Kidney capillary endothelial cell (primary cell): ENCODE measurements around the gene IRX3.

Source experiments
- DNase-seq: peaks from one replicate; pipeline ENCODE4 v3.0.0-alpha.2; 2018; ENCODE audit warnings: low spot score

IRX3 gene

DNA sequence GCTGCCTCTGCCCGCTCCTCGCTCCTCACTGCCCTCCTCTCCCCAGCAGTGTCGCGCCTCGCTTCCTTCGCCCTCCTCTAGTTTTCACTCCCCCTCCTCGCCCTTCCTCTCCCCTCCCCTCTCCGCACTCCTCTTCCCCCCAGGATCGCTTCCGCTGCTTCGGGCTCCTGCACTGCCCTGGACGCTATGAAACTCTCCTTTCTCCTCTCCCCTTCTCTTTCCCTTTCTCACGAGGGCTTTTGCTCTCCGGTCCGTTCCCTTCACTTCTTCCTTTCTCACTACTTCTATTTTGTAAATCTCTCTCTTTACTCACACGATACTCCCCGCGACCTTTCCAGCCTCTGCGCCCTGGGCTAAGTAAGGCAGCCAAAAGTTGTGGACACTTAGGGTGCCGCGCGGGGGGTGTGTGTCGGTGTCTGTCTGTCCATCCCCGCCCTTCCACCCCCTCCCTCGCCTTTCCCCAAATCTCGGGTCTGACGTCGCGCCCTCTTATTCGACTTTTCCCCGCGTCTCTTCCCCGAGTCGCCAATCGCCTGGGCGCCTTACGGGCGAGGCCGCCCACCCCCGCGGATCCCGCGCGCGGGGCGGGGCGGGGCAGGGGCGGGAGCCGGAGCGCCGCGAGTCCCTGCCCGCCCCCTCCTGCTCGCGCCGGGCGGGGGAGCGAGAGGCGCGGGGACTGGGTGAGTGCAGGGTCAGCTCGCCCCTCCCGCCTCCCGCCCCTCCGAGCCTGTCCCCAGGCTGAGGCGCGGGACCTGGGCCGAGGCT is at the start of gene IRX3:
IRX3 (minus strand) TSS at position 422 of the 765 bp plus-strand sequence. CDS start 737 bp downstream, outside the sequence.
- DNase-seq: no peak

DNA sequence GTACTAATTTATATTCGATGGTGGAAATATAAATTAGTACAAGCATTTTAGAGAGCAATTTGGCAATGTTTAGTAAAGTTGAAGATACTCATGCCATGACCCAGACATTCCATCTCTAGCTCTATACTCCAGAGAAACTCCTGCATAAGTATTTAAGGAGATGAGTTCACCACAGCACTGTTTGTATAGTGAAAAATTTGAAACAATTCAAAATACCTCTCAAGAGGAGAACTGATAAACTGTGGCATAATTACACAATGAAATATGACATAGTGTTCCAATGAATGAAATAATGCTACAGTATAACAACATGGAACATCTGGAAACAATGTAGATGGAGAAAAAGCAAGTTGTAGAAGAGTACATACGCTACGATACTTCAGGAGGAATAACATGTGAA is 48.6 kb upstream of the IRX3 start:
- DNase-seq: no peak

DNA sequence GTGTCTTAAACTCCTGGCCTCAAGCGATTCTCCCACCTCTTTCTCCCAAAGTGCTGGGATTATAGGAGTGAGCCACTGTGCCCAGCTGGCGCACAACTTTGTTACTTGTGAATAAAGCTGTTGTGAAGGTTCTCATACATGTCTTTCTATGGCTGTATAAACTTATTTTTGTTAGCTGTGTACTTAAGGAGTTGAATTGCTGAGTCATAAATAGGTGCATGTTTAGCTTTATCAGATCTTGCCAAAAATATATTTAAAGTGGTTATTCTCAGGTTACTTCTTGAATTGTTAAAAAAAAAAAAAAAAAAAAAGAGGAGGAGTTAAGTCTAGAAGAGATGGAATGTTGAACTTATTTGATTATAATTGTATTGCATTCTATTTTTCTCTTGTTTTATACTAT is 47.6 kb upstream of the IRX3 start:
- no peak for DNase-seq

DNA sequence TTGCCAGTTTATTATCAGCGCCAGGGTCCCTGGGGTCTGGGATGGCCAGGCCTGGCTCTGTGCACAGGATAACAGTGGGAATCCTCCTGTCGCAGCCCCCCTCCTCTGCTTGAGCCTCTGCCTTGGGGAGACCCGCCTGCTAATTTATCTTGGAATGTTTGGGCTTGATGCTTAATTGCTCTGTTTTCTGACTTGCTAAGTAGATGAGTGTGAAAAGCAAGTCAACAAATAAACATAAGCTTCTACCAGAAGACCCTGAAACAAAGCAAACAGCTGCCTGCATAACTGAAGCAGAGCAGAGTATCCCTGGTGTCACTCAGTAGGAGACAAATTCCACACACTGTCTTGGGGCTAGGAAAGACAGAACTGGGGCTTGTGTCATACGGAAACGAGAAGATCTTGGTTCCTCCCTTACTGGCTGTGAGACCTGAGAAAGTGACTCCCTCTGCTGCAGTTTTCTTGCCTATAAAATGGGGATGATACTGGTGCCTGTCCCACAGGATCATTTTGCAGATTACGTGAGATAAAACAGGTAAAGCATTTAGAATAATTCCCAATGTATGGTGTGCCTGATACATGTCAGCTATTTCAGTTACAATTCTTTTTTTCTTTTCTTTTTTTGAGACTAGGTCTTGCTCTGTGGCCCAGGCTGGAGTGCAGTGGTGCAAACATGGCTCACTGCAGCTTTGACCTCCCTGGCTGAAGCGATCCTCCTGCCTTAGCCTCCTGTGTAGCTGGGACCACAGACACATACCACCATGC is 44.8 kb upstream of the IRX3 start:
- DNase-seq: no peak

DNA sequence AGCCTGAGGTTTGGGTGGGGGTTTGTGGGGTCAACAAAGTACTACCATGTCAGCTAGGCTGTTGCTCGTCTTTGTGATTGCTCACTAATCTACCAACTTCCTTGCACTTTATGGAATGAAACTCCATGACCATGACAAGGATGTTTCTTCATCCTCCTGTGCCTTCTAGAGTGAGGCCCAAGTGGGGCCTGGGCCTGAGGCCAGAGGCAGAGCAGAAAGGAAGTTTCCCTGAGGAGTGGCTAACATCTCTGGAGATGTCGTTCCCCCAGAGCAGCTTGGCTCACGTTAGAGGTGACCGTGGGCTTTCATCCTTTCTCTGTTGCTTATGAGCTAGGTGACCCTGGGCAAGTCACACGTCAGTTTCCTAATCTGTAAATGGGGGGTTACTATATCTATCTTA is 41.0 kb upstream of the IRX3 start:
- DNase-seq: no peak

DNA sequence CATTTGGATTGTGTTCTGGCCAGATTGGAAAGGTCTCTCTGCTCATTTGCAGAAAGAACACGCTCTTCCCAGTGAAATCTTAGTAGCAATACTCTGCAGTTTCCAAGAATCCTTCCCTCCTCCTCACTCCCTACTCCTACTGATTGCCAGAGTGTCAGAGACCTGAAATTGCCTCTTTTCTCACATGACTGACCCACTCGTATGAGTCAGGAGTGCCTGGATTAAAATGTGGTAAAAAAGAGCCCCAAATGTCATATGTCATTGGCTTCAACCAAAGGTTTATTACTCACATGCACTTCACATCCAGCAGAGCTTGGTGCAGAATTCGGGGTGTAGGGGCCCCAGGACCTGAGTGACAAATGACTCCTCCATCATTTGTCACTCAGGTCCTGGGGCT is 39.7 kb upstream of the IRX3 start:
- DNase-seq: no peak

DNA sequence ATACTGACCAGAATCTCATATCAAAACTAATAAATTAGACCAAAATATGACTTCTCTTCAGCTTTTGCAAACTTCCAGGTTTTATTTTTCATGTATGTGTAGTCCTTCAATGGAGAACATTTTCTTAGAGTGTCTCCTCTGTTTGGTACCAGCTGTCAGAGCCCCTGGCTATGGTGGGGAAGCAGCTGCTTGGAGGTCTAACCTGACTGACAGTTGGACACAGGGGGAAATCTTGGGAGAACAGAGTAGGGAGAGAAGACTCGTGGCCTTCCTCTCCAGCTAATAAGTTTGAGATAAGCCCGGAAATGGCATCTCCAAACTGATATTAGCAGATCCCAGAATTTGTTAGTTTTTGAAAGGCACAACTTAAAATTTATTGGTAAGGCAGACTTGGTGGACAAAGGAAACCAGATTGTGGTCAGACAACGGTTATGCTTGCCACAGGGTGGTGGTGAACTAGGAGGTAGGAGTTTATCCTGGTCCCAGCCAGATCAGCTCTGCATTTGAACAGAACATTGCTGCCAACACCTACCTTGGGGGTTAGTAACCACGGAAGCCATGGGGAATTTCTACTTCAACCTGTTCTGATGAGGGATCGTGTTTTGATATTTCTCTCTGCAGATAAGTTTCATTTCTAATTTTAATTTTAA is 39.2 kb upstream of the IRX3 start:
- DNase-seq: no peak

DNA sequence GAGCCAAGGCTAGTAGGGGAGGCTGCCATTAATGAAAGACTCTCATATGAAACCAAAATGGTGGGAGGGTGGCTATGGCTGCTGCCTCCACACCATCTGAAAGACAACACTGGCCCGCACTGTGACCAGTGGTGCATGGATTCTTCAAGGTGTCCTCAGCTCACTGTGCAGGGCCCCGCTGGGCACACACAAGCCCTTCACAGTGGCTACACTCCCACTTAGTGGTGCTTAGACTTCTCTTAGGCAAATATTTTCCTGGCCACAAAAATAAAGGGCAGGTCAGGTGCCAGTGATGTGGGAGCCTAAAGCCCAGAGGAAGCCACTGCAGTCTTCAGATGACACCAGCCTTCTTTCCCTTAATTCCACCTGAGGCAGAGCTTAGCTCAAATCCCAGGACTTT is 38.1 kb upstream of the IRX3 start:
- DNase-seq: no peak

DNA sequence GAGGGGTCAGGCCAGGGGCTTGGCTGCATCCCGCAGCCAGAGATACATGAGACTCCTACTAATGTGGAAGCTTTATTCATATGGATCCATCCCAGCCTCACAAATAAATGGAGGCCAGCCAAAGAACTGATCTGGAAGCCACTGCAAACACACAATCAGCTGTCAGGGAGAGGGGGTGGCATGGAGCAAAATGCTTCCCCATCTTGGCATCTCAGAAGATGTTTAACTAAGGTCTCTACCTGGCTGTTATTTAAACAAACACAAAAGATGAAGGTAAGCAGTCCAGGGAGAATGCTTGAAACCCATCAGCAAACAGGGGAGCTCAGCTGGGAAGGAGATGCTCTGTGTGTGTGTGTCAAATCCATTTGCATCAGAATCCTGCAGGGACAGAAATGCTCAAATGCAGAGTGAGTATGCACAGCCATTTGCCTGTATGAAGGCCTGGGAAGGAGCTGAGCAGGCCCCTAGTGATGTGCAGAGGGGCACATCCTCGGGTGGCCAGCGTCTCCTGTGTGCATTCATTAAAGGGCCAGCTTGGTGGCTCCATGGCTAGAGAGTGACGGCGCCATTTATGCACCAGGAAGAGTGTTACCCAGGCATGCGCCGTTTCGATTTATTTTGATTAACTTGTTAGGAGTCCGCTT is 34.2 kb upstream of the IRX3 start:
- no peak for DNase-seq

DNA sequence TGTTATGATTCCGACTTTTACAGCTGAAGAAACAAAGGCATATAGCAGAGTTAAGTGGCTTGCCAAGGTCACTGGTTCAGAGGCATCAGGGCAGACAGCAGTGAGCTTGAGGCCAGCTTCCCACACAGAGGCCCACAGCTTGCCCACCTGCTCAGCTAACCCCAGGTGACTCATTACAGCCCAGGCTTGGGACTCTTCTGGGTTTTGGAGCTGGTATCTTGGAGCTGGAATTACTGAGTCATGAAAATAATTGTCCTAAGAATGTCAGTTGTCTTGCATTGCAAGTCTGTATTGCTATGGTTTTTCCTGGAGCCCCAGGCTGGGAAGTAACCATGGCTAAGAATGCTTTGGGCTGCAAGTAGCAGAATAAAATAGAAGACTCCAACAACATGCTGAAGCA is 32.4 kb upstream of the IRX3 start:
- no peak for DNase-seq

DNA sequence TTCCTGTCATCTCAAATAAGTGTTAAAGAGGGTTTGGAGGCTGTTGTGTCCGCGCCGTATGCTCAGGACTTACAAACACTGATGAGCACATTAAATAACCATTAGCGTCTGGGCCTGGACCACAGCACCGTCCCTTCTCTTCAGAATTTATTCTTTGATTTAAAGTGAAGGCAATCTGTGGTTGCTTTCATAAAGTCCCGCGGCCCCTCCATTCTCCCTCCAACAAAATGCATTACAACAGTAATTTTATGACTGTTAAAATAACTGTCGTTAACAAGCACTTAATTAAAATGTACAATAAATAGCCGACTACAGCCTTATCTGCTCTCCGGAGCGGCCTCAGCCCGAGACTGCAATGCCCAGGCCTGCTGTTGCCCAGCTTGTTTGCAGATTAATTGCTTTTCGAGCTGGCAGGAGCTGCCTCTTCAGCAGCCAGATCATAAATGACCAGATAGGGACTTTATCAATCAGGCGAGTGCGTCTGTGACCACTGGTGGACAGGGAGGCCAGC is 30.6 kb upstream of the IRX3 start:
- DNase-seq: no peak

DNA sequence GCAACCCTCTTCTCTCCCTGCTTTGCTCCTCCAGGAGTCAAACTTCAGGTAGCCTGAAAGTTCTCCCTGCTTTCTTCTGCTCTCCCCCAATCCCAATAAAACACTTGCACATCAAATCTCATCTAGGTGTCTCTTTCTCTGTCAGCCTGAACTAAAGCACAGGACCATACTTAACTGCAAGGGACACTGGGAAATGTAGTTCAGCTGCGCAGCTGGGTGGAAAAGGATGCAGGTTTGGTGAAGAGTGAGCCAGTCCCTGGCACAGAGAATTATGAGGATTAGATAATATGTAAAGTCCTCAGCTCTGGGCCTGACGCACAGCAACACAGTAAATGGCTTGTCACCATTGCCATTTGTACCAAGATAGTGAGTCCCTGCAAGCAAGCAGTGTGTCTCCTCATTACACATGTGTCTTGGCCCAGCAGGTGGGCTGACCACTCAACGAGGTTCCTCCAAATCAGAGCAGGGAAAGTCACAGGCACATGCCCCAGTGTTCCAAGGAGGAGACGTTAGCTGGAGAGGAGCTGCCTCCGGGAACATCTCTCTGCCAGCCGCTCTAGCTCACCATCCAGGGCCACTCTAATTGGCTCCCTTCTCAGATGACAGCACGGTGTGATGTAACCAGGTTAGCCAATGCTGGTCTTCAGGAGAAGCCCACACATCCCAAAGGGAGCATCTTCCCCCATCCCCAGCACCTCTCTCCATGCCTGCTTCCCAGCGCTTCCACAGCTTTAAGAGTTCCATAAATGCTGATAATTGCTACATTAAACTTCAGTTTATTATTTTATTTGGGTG is 29.7 kb upstream of the IRX3 start:
- DNase-seq: no peak

DNA sequence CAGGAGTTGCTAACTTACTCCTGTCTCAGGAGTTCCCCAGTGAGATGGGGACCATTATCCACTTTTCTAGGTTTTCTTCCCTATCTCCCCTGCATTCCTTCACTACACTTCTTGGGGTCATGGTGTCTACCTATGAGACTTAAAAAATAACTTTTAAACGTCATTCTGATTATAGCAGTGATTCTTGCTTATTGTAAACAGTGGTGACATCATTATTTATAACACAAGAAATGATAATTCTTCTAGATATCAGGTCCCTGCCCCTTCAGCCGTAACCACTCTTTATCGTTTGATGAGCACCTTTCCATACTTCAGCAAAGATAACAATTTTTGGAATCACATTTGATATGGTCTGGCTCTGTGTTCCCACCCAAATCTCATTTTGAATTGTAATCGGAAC is 27.2 kb upstream of the IRX3 start:
- no peak for DNase-seq

DNA sequence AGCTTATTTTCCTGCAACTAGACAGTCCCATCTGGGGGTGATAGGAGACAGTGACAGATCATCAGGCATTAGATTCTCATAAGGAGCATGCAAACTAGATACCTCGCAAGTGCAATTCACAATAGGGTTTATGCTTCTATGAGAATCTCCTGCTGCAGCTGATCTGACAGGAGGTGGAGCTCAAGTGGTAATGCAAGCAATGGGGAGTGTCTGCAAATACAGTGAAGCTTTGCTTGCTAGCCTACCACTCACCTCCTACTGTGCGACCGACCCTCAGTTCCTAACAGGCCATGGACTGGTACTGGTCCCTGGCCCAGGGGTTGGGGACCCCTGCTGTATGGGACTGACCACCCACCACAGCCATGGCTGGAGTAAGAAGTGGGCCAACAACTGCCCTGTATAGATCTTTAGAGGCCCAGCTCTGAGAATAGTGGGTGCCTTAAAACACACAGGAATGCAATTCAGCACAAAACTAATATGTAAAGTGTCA is 26.0 kb upstream of the IRX3 start:
- DNase-seq: no peak

DNA sequence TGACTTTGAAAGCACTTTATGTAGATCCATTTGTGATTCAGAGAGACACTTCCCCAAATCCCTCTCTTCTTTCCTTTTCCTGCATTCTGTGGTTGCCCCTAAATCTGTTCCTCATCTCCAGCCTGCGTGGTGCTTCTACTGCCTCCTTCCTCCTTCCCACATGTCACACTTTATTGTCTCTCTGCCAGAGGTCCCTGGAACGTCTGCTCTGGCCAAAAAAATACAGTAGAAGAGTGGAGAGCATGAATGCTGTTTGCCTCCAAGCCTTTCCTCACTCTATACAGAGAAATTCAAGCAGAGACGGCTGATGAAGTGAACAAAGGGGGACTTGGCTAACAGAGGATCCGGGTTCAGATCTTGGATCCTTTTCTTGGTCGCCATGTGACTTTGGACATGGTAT is 22.8 kb upstream of the IRX3 start:
- DNase-seq: no peak

DNA sequence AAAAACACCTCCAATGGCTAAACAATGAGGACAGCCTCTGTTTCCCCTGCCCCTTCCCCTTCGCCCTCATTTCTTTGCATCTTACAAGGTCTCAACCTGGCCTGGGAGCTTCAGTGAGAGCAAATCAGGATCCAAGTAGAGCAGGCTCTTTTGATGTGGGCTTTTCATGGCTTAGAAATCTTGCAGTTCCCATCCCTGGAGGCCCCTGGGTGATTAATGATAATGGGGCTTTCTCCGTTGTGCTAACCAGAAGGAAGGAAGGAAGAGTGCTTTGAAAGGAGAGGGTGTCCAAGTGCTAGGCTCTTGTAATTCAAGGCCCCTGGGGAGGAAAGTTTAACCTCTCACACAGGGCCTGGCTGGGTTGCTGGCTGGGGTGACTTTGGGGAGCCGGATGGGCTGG is 18.5 kb upstream of the IRX3 start:
- DNase-seq: no peak

DNA sequence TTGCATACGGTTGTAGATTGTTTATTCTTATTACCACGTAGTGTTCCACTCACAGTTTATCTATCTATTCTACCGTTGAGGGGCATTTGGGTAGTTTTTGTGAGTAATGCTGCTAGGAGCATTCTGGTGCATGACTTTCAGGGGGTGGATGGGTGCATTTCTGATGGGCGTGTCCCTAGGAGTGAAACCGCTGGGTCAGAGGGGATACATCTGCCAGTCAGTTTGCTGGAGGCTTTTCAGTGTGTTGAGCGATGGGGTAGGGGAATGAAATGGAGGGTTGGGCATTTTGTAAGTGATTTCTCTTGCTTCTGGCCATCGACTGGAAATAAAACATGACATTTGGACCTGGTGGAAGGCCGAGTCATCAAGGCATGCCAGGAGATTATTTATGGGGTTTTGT is 17.0 kb upstream of the IRX3 start:
- no peak for DNase-seq

DNA sequence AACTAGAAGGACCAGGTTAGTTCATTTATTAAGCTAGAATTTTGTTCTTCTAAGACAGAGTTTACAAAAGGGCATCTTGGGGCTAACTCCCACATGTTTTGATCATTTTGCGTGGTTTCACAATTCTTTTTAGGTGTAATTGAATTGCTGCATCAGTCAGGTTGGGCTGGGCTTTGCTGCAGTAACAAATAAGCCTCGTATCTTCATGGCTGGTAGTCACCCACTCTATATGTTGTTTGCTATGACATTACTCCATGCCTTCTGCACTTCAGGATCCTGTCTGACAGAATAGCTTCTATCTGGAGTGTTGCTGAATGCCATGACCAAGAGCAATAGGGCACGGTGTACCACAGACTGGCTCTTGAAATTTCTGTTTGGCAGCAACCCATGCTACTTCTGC is 10.6 kb upstream of the IRX3 start:
- DNase-seq: no peak

DNA sequence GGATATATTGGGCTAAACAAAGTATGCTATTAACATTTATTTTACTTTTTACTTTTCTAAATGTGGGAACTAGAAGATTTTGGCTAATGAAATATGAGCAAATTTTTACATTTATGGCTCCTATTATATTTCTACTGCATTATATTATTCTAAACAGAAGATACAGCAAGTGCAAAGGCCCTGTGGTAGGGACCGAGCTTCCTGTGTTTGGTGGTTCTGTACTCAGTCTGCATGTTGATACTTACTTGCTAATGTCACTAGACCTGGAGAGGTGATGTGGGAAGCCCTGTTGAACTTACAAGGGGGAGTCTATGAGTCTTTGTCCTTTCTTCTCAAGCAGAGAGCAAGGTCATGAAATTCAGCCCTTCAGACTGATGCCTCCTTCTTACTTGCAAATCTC is 10.0 kb upstream of the IRX3 start:
- DNase-seq: no peak

DNA sequence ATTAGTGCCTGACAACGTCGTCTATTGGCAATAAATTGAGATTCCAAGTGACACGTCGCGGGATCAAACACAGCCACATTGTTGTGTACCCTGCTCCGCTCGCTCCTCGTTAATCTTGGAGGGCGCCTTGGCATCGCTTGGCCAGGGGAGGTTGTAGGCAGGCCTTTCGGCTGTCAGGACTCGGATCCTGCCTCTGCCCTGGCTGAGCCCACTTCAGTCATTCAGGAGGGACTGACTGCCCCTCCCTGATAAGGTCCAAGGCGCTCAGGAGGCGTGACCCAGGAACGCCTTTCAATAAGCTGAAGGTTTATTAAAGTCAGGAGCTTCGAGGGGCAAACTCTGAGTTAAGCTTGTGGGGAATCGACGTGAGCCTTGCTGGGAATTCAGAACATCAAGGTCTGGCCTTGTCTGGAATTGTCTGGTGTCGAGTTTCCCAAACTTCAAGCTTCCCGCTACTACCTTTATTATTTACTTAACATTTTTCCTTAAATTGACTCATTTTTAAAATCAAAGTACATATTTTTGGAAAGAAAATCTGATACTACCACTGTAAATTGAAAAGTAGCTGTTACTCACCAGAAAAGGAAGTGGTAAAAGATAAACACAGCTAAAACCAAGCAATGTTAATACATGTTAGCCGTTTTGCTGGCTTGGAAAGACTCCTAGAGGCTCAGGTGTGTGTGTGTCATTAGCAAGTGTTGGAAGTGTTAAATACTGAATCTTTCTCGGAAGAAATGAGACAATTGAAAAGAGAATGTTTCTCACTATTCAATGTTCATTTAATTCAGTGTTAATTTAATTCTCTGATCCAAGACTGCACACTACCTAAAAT is 5.3 kb upstream of the IRX3 start:
- DNase-seq: no peak
